Measurements from ENCODE around the gene PTK7. TPM values are rescaled to one million over a fixed set of nuclear protein-coding genes. Genes with fewer than 3 reads are reported as not detected.

PTK7 gene
- total and polyA plus RNA-seq, 9 donors: 44.4 to 167 (median 84.8) TPM

GRCh38 chr6:43123461-43124314, 47.6 kb downstream of the PTK7 start:
- intact Hi-C loops (cut with DNase I): loop anchor here in 2 of 4 donors (5.0 to 10.0 kb wide), 2 partner anchors 46 to 49 kb away; partner anchors contain the start of gene PTK7 (in 2 of the 2)
- Histone ChIP-seq H3K4me3 (peak overlapping the region; percentile 2), H3K9me3 (no peaks in the 10 kb centered on the region), H3K36me3 (no peaks in the 10 kb centered on the region), H3K27ac (peak overlapping the region in 1 of 2 donors; percentile 55), H3K4me1 (ENCODE audit: insufficient read depth) (peaks cover 47% of the 10 kb centered on the region), H3K27me3 (no peaks in the 10 kb centered on the region)
- WGBS, 3 donors: 17 to 31% (median 24%) methylated on average over 25 of the region's 25 CpGs
- peak in 2 of 5 donors; percentile 31 to 44 for DNase-seq
- TF ChIP-seq POLR2A (IDR thresholded peaks at IDR 0.05) (no peak), EP300 (IDR thresholded peaks at IDR 0.05) (no peak)
- TF ChIP-seq, protein P1, sequence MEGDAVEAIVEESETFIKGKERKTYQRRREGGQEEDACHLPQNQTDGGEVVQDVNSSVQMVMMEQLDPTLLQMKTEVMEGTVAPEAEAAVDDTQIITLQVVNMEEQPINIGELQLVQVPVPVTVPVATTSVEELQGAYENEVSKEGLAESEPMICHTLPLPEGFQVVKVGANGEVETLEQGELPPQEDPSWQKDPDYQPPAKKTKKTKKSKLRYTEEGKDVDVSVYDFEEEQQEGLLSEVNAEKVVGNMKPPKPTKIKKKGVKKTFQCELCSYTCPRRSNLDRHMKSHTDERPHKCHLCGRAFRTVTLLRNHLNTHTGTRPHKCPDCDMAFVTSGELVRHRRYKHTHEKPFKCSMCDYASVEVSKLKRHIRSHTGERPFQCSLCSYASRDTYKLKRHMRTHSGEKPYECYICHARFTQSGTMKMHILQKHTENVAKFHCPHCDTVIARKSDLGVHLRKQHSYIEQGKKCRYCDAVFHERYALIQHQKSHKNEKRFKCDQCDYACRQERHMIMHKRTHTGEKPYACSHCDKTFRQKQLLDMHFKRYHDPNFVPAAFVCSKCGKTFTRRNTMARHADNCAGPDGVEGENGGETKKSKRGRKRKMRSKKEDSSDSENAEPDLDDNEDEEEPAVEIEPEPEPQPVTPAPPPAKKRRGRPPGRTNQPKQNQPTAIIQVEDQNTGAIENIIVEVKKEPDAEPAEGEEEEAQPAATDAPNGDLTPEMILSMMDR (IDR thresholded peaks at IDR 0.05): no peak

DNA sequence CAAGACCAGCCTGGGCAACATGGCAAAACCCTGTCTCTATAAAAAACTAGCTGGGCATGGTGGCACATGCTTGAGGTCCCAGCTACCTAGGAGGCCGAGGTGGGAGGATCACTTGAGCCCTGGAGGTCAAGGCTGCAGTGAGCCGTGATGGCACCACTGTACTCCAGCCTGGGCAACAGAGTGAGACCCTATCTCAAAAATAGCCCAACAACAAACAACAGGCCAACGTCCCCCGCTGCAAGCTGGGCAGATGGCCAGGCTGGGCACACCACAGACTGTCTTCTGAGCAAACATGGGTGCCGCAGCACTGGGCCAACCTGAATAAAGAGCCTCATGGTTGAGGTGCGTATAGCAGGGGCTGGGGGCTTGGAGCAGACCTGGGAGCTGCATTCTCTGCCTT, 48.4 kb downstream of the PTK7 start:
- Histone ChIP-seq H3K4me1 (ENCODE audit: insufficient read depth) (peaks cover 48% of the 10 kb centered on the region), H3K36me3 (no peaks in the 10 kb centered on the region), H3K27me3 (no peaks in the 10 kb centered on the region), H3K4me3 (no peak overlapping the region), H3K27ac (peak overlapping the region in 1 of 2 donors; percentile 55), H3K9me3 (no peaks in the 10 kb centered on the region)
- no peak for DNase-seq
- intact Hi-C loops (cut with DNase I): loop anchor here in 2 of 4 donors (5.0 to 10.0 kb wide), 2 partner anchors 47 to 50 kb away; partner anchors contain the start of gene PTK7 (in 2 of the 2)
- TF ChIP-seq, protein P1 (IDR thresholded peaks at IDR 0.05): no peak
- TF ChIP-seq POLR2A (IDR thresholded peaks at IDR 0.05) (no peak), EP300 (IDR thresholded peaks at IDR 0.05) (no peak)
- WGBS, 3 donors: 59 to 66% (median 65%) methylated on average over 6 of the region's 6 CpGs

DNA sequence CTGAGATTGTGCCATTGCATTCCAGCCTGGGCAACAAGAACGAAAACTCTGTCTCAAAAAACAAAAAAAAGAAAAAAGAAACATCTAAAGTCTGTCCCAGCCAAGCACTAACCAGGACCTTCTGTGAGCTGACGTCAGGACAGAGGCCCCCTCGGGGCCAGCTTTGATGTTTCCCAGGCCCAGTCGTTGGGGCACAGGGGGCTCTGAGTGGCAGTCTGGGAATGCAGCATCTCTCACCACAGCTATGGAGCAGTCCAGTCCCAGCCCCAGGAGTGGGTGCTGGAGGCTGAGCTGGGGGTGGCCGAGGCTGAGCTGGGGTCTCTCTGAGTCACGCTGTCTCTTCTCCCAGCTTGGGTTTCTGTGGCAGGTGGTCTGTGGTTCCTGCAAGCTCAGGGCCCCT, 49.0 kb downstream of the PTK7 start:
- Histone ChIP-seq H3K36me3 (no peaks in the 10 kb centered on the region), H3K27ac (peak overlapping the region in 1 of 2 donors; percentile 55), H3K4me1 (ENCODE audit: insufficient read depth) (peaks cover 45% of the 10 kb centered on the region), H3K27me3 (no peaks in the 10 kb centered on the region), H3K4me3 (no peak overlapping the region), H3K9me3 (no peaks in the 10 kb centered on the region)
- intact Hi-C loops (cut with DNase I): loop anchor here in 1 of 4 donors (10.0 kb wide), 1 partner anchor 50 kb away; the partner anchor contains the start of gene PTK7
- 32 to 47% (median 44%) methylated on average over 6 of the region's 6 CpGs for WGBS, 3 donors
- TF ChIP-seq EP300 (IDR thresholded peaks at IDR 0.05): no peak
- TF ChIP-seq, protein P1 (IDR thresholded peaks at IDR 0.05): no peak
- TF ChIP-seq POLR2A (IDR thresholded peaks at IDR 0.05): no peak
- peak in 4 of 5 donors; percentile 38 to 66 (median 50) for DNase-seq

DNA sequence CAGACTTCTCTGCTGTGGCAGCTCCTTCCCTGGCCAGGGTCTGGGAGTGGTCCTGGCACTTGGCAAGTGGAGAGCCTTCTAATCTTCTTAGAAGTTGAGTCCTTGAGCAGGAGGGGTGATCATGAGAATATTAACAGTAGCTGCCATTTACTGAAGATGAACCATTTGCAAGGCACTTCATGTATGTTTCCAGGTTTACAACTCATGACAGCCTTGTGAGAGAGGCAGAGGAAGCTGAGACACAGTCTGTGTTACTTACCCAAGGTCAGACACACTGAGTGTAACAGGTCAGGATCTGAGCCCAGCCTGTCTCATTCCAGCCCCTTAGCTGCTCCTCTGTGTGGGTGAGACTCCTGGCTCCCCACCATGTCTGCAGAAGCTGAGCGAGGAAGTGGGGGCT, 49.4 kb downstream of the PTK7 start:
- no peak for DNase-seq
- H3K4me1 ChIP-seq (ENCODE audit: insufficient read depth): peaks cover 41% of the 10 kb centered on the region
- TF ChIP-seq POLR2A (IDR thresholded peaks at IDR 0.05) (no peak), EP300 (IDR thresholded peaks at IDR 0.05) (no peak)
- TF ChIP-seq, protein P1 (IDR thresholded peaks at IDR 0.05): no peak
- no peaks in the 10 kb centered on the region for H3K9me3 ChIP-seq
- no peaks in the 10 kb centered on the region for H3K27me3 ChIP-seq
- intact Hi-C loops (cut with DNase I): loop anchor here in 1 of 4 donors (10.0 kb wide), 1 partner anchor 51 kb away; the partner anchor contains the start of gene PTK7
- H3K36me3 ChIP-seq: no peaks in the 10 kb centered on the region
- H3K4me3 ChIP-seq: no peak overlapping the region
- H3K27ac ChIP-seq: peak overlapping the region in 1 of 2 donors; percentile 55
- WGBS, 3 donors: 51 to 60% (median 54%) methylated on average over 1 of the region's 1 CpG
